Activated CD8-positive, alpha-beta memory T cell treated with anti-CD3 and anti-CD28 coated beads, Interleukin-2, amount 50 U/mL, for 48 hours (primary cell): ENCODE data around the gene TUBA1C.
A peak's percentile ranks its signal among the peaks of the same experiment; 100 is the strongest.
"Not testable (repeated sequence)": the region's sequence is repeated elsewhere in the genome, so short reads cannot be mapped to it uniquely, and the experiment has no call there.

Experiments
- DNase-seq: peaks from one replicate; pipeline ENCODE4 v3.0.0-alpha.2; 2020

Gene TUBA1C

DNA sequence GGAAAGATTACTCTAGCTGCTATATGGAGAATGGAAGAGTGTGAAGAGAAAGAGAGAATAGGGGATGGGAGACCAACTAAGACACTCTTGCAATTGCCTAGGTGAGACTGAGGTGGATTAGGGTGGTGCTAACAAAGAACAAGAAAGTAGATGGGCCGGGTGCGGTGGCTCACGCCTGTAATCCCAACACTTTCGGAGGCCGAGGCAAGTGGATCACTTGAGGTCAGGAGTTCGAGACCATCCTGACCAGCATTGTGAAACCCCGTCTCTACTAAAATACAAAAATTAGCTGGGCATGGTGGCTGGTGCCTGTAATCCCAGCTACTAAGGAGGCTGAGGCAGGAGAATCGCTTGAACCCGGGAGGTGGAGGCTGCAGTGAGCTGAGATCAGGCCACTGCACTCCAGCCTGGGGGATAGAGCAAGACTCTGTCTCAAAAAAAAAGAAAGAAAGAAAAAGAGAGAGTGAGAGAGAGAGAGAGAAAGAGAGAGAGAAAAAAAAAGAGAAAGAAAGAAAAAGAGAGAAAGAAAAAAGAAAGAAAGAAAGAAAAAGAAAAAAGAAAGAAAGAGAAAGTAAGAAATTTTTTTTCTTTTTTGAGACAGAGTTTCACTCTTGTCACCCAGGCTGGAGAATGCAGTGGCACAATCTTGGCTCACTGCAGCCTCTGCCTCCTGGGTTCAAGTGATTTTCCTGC lies 55.7 kb downstream of the TUBA1C start:
- not testable (repeated sequence) for DNase-seq

GRCh38 chr12:49322367-49322707 lies 57.5 kb downstream of the TUBA1C start:
- no peak for DNase-seq

DNA sequence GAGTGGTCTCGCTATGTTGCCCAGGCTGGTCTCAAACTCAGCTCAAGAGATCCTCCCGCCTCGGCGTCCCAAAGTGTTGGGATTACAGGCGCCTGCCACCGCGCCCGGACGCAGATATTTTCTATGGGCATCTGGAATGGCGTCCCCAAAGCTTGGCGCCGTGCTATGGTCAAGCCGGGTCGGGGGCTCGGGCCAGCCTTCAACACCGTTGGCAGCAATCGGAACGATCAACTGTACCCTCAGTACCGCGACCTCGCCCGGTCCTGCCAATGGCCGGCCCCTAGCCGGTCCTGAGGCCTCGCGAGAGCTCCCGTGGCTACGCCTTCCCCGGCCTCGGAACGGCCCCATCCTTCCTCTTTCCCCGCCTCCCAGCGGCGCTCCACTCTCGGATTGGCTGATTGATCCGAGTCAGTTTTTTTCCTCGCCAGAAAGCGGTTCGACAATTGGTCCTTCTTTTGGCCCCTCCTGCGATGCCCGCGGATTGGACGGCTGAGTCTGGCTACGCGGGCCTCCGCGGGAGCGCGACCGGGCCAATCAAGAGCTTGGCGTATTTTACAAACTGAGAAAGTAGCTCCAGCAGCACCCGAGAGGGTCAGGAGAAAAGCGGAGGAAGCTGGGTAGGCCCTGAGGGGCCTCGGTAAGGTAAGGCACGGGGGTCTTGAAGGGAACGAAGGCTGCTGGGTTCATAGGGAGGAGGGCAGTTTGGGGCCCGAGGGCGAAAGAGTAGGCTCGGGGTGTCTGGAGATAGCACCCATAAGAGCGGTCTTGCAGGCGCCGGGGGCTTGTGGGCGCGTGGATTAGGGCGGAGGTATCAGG lies 58.0 kb downstream of the TUBA1C start, which contains the start of gene TROAP:
Gene TROAP (plus strand): TSS at position 548 of the 816 bp plus-strand sequence. CDS start 354 bp downstream, outside the sequence.
- peak; percentile 95 for DNase-seq

DNA sequence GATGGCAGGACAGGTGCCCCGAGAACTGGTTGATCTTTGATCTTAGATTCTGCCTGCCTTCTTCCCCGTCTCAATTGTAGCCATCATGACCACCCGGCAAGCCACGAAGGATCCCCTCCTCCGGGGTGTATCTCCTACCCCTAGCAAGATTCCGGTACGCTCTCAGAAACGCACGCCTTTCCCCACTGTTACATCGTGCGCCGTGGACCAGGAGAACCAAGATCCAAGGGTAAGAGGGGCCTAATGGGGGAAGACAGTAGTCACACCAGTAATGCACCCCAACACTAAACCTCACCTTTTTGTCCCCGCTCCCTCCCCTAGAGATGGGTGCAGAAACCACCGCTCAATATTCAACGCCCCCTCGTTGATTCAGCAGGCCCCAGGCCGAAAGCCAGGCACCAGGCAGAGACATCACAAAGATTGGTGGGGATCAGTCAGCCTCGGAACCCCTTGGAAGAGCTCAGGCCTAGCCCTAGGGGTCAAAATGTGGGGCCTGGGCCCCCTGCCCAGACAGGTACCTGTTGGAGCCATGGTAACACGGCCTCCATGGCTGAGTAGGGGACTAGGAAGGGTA lies 58.7 kb downstream of the TUBA1C start:
- DNase-seq, result no peak
